ENCODE data around the gene ATP6V1F.
"Not testable (repeated sequence)": the region's sequence is repeated elsewhere in the genome, so short reads cannot be mapped to it uniquely, and the experiment has no call there.

Gene ATP6V1F

GRCh38 chr7:128909625-128910568 lies 47.2 kb downstream of the ATP6V1F start:
- Histone ChIP-seq H3K9me3 (ENCODE audit: insufficient read depth, low read length) (no peaks in the 10 kb centered on the region), H3K9ac (ENCODE audit: insufficient read length, low read depth) (peak overlapping the region; percentile 85), H3K27me3 (ENCODE audit: insufficient read depth, insufficient read length) (no peaks in the 10 kb centered on the region), H3K4me1 (ENCODE audit: insufficient read depth, insufficient read length) (peaks cover 8% of the 10 kb centered on the region), H3K4me3 (ENCODE audit: insufficient read length, low read depth) (peak overlapping the region; percentile 68), H3K36me3 (ENCODE audit: insufficient read depth, insufficient read length, low read length) (peaks cover 14% of the 10 kb centered on the region)
- TF ChIP-seq ZNF274 (IDR thresholded peaks at IDR 0.05; ENCODE audit: low read depth, low read length): no peak
- TF ChIP-seq SUZ12 (IDR thresholded peaks at IDR 0.05; ENCODE audit: extremely low read depth, insufficient read depth, insufficient read length): no peak
- TF ChIP-seq YY1 (IDR thresholded peaks at IDR 0.05; ENCODE audit: insufficient read depth, insufficient read length): no peak
- no peak for DNase-seq (ENCODE audit: low read depth, low spot score)

GRCh38 chr7:128910569-128910945 lies 47.9 kb downstream of the ATP6V1F start, which contains the start of gene KCP:
TSS of gene KCP (minus strand) at chr7:128910709. CDS start at chr7:128910676, 33 bp downstream.
- no peak for DNase-seq (ENCODE audit: low read depth, low spot score)
- Histone ChIP-seq H3K27me3 (ENCODE audit: insufficient read depth, insufficient read length) (no peaks in the 10 kb centered on the region), H3K4me3 (ENCODE audit: insufficient read length, low read depth) (peak within 1 kb of the TSS; percentile 68), H3K9me3 (ENCODE audit: insufficient read depth, low read length) (no peaks in the 10 kb centered on the region), H3K36me3 (ENCODE audit: insufficient read depth, insufficient read length, low read length) (peaks cover 14% of the 10 kb centered on the region), H3K9ac (ENCODE audit: insufficient read length, low read depth) (peak within 1 kb of the TSS; percentile 85), H3K4me1 (ENCODE audit: insufficient read depth, insufficient read length) (peaks cover 8% of the 10 kb centered on the region)
- TF ChIP-seq SUZ12 (IDR thresholded peaks at IDR 0.05; ENCODE audit: extremely low read depth, insufficient read depth, insufficient read length): no peak
- TF ChIP-seq YY1 (IDR thresholded peaks at IDR 0.05; ENCODE audit: insufficient read depth, insufficient read length): no peak
- no peak for TF ChIP-seq ZNF274 (IDR thresholded peaks at IDR 0.05; ENCODE audit: low read depth, low read length)

- Histone ChIP-seq H3K27me3 (ENCODE audit: insufficient read depth, insufficient read length) (no peaks in the 10 kb centered on the region), H3K9ac (ENCODE audit: insufficient read length, low read depth) (peak overlapping the region; percentile 85), H3K36me3 (ENCODE audit: insufficient read depth, insufficient read length, low read length) (peaks cover 7% of the 10 kb centered on the region), H3K4me3 (ENCODE audit: insufficient read length, low read depth) (peak overlapping the region; percentile 19), H3K9me3 (ENCODE audit: insufficient read depth, low read length) (no peaks in the 10 kb centered on the region), H3K4me1 (ENCODE audit: insufficient read depth, insufficient read length) (peaks cover 8% of the 10 kb centered on the region)
- DNase-seq (ENCODE audit: low read depth, low spot score): peak; percentile 58
- TF ChIP-seq YY1 (IDR thresholded peaks at IDR 0.05; ENCODE audit: insufficient read depth, insufficient read length): no peak
- no peak for TF ChIP-seq ZNF274 (IDR thresholded peaks at IDR 0.05; ENCODE audit: low read depth, low read length)
- no peak for TF ChIP-seq SUZ12 (IDR thresholded peaks at IDR 0.05; ENCODE audit: extremely low read depth, insufficient read depth, insufficient read length)
These were observed 48.9 kb downstream of the ATP6V1F start for GRCh38 chr7:128911423-128912031.

- DNase-seq (ENCODE audit: low read depth, low spot score): no peak
- H3K4me3 ChIP-seq (ENCODE audit: insufficient read length, low read depth): no peak overlapping the region
- peaks cover 8% of the 10 kb centered on the region for H3K4me1 ChIP-seq (ENCODE audit: insufficient read depth, insufficient read length)
- H3K9ac ChIP-seq (ENCODE audit: insufficient read length, low read depth): peak overlapping the region; percentile 85
- no peaks in the 10 kb centered on the region for H3K27me3 ChIP-seq (ENCODE audit: insufficient read depth, insufficient read length)
- TF ChIP-seq YY1 (IDR thresholded peaks at IDR 0.05; ENCODE audit: insufficient read depth, insufficient read length) (no peak), ZNF274 (IDR thresholded peaks at IDR 0.05; ENCODE audit: low read depth, low read length) (no peak), SUZ12 (IDR thresholded peaks at IDR 0.05; ENCODE audit: extremely low read depth, insufficient read depth, insufficient read length) (no peak)
- no peaks in the 10 kb centered on the region for H3K9me3 ChIP-seq (ENCODE audit: insufficient read depth, low read length)
- H3K36me3 ChIP-seq (ENCODE audit: insufficient read depth, insufficient read length, low read length): peaks cover 1% of the 10 kb centered on the region
These were observed 49.6 kb downstream of the ATP6V1F start for GRCh38 chr7:128912281-128912680.

GRCh38 chr7:128912709-128913495 lies 50.2 kb downstream of the ATP6V1F start:
- H3K36me3 ChIP-seq (ENCODE audit: insufficient read depth, insufficient read length, low read length); H3K9me3 ChIP-seq (ENCODE audit: insufficient read depth, low read length); H3K4me3 ChIP-seq (ENCODE audit: insufficient read length, low read depth); H3K9ac ChIP-seq (ENCODE audit: insufficient read length, low read depth); H3K27me3 ChIP-seq (ENCODE audit: insufficient read depth, insufficient read length); H3K4me1 ChIP-seq (ENCODE audit: insufficient read depth, insufficient read length); DNase-seq (ENCODE audit: low read depth, low spot score): not testable (repeated sequence)

GRCh38 chr7:128913870-128914565 lies 51.4 kb downstream of the ATP6V1F start:
- no peaks in the 10 kb centered on the region for H3K36me3 ChIP-seq (ENCODE audit: insufficient read depth, insufficient read length, low read length)
- TF ChIP-seq YY1 (IDR thresholded peaks at IDR 0.05; ENCODE audit: insufficient read depth, insufficient read length) (no peak), ZNF274 (IDR thresholded peaks at IDR 0.05; ENCODE audit: low read depth, low read length) (no peak), SUZ12 (IDR thresholded peaks at IDR 0.05; ENCODE audit: extremely low read depth, insufficient read depth, insufficient read length) (no peak)
- H3K4me1 ChIP-seq (ENCODE audit: insufficient read depth, insufficient read length): peaks cover 8% of the 10 kb centered on the region
- H3K4me3 ChIP-seq (ENCODE audit: insufficient read length, low read depth): no peak overlapping the region
- no peaks in the 10 kb centered on the region for H3K9me3 ChIP-seq (ENCODE audit: insufficient read depth, low read length)
- DNase-seq (ENCODE audit: low read depth, low spot score): no peak
- H3K27me3 ChIP-seq (ENCODE audit: insufficient read depth, insufficient read length): no peaks in the 10 kb centered on the region
- no peak overlapping the region for H3K9ac ChIP-seq (ENCODE audit: insufficient read length, low read depth)
